HepG2 (cell line): Measurements from ENCODE around the gene STX1B. TPM values are rescaled to one million over a fixed set of nuclear protein-coding genes. Genes with fewer than 3 reads are reported as not detected.

ENCODE experiments used
- ELF3 ChIP-seq: IDR thresholded peaks from 2 replicates; pipeline ENCODE4 v1.6.1; 2016; ENCODE audit warnings: missing genetic modification reagents, missing compliant biosample characterization
- ISX ChIP-seq: sonication (generic); formaldehyde crosslinking; conservative IDR thresholded peaks from 2 replicates; pipeline ENCODE4 v1.5.0; 2020; ENCODE audit warnings: missing genetic modification reagents
- KLF11 ChIP-seq: IDR thresholded peaks from 2 replicates; pipeline ENCODE4 v1.6.1; 2016; ENCODE audit warnings: missing compliant biosample characterization
- MAF1 ChIP-seq: sonication (generic); formaldehyde crosslinking; IDR thresholded peaks from 2 replicates; pipeline ENCODE4 v1.5.0; 2020; ENCODE audit warnings: missing genetic modification reagents, borderline replicate concordance
- NCOA5 ChIP-seq: sonication (generic); formaldehyde crosslinking; IDR thresholded peaks from 2 replicates; pipeline ENCODE4 v1.4.0; 2020; ENCODE audit warnings: missing genetic modification reagents
- NONO ChIP-seq, 2 experiments: fragments of 450-650 bp in 1 of 2; sonication (generic) in 1 of 2; formaldehyde crosslinking in 1 of 2; IDR thresholded peaks in 1 of 2; conservative IDR thresholded peaks in 1 of 2; 2 replicates each; pipeline versions ENCODE4 v1.6.1 to v1.8.0; 2017 to 2022; ENCODE audit warnings: mild to moderate bottlenecking in 1 of 2, missing genetic modification reagents in 1 of 2, moderate library complexity in 1 of 2
- POLR2G ChIP-seq: fragments of 200-400 bp; formaldehyde crosslinking; IDR thresholded peaks from 2 replicates; pipeline ENCODE4 v1.6.1; 2018; ENCODE audit warnings: mild to moderate bottlenecking, low read depth, low read length, moderate library complexity
- RBAK ChIP-seq: sonication (generic); formaldehyde crosslinking; IDR thresholded peaks from 2 replicates; pipeline ENCODE4 v1.5.1; 2020; ENCODE audit warnings: mild to moderate bottlenecking, missing genetic modification reagents
- ZBTB8A ChIP-seq: sonication (generic); formaldehyde crosslinking; IDR thresholded peaks from 2 replicates; pipeline ENCODE4 v1.4.0; 2020; ENCODE audit warnings: mild to moderate bottlenecking, low read depth, missing genetic modification reagents, borderline replicate concordance
- ZNF235 ChIP-seq: sonication (generic); formaldehyde crosslinking; IDR thresholded peaks from 2 replicates; pipeline ENCODE4 v1.8.1; 2023; ENCODE audit warnings: mild to moderate bottlenecking, missing genetic modification reagents, borderline replicate concordance
- ZNF292 ChIP-seq: sonication (generic); formaldehyde crosslinking; IDR thresholded peaks from 2 replicates; pipeline ENCODE4 v1.8.1; 2022; ENCODE audit warnings: mild to moderate bottlenecking, low read depth, missing genetic modification reagents, borderline replicate concordance
- ZNF441 ChIP-seq: sonication (generic); formaldehyde crosslinking; IDR thresholded peaks from 2 replicates; pipeline ENCODE4 v1.7.0; 2021; ENCODE audit warnings: missing genetic modification reagents, borderline replicate concordance
- ZNF510 ChIP-seq: sonication (generic); formaldehyde crosslinking; IDR thresholded peaks from 2 replicates; pipeline ENCODE4 v1.4.0; 2020; ENCODE audit warnings: low read depth, mild to moderate bottlenecking, missing genetic modification reagents
- ZNF652 ChIP-seq: IDR thresholded peaks from 2 replicates; pipeline ENCODE4 v1.6.1; 2016; ENCODE audit warnings: low read depth, borderline replicate concordance
- ZNF709 ChIP-seq: sonication (generic); formaldehyde crosslinking; IDR thresholded peaks from 2 replicates; pipeline ENCODE4 v1.5.0; 2020; ENCODE audit warnings: mild to moderate bottlenecking, missing genetic modification reagents
- polyA plus RNA-seq, 8 experiments: library from polyadenylated mRNA; depleted of rRNA in 3 of 8; stranded (reverse) in 7 of 8; unstranded in 1 of 8; fragments of >200 nt; fragmentation: Illumina TruSeq in 4 of 8; extraction: Trizol in 4 of 8; gene quantifications; 2 replicates each; pipeline versions ENCODE4 v1.2.1 to v1.2.3, GENCODE V29; 2011 to 2016; ENCODE audit warnings: low read depth in 4 of 8, missing spikeins in 1 of 8, mixed read lengths in 1 of 8; ENCODE audit not compliant: insufficient read depth in 1 of 8
- total RNA-seq, 5 experiments: library from RNA; depleted of rRNA; stranded (reverse); fragments of >200 nt; fragmentation: Illumina TruSeq; extraction: Trizol; gene quantifications; 2 replicates each; pipeline ENCODE4 v1.2.3, GENCODE V29; 2016; ENCODE audit warnings: low read depth in 1 of 5
- TF ChIP-seq, protein P1 (sequence below): sonication (generic); formaldehyde crosslinking; IDR thresholded peaks from 2 replicates; pipeline ENCODE4 v1.4.0; 2020; ENCODE audit warnings: missing genetic modification reagents, borderline replicate concordance
- TF ChIP-seq, protein P2 (sequence below): sonication (generic); formaldehyde crosslinking; IDR thresholded peaks from 2 replicates; pipeline ENCODE4 v1.4.0; 2020; ENCODE audit warnings: missing genetic modification reagents
- TF ChIP-seq, protein P3 (sequence below): sonication (generic); formaldehyde crosslinking; IDR thresholded peaks from 2 replicates; pipeline ENCODE4 v1.5.0; 2020; ENCODE audit warnings: mild to moderate bottlenecking, missing genetic modification reagents, borderline replicate concordance

The STX1B gene
- total and polyA plus RNA-seq, 2 of the 13 experiments (the other 11 are each of a cell fraction or from before 2014, with no cell fraction given), result 2.1 to 3.0 TPM

DNA sequence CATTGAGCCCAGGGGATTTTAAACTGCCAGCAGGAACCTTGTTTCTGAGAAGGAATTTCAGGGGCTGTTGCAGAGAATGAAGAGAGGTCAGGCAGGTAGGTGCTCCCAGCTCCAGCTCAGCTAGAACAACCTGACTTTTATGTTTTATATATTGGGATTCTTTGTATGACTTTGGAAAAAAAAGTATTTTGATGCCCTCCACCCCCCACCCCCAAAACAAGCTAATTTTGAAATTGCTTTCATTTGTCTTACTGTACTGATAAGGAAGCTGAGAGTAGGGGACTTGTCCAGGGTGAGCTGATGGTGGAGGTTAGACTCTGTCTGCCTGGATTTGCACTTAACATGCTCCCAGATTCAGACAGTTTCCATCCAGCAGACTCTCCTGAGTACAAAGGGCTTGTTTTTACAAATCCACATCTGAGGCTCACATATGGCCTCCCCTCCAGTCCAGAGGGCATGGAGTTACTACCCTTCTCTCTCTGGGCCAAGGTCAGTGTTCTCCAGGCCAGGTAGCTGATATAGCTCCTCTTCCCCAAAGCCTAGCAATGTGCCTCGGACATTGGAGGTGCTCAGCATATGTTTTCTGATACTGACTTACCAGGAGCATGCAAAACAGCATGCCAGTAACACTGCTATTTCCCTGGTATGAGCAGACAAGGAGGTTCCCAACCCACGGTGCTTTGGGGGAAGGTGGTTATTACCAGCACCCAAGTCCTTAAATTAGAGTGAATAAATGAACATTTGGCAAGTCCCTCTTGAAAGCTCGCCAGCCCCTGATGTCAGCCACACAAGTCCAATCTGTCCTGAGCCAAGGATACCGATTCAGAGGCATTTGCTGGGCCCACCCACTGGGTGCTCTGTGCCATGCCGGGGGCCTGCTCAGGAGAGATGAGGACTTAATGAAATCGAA, 11.3 kb downstream of the STX1B start (continued):
- TF ChIP-seq, protein P1, sequence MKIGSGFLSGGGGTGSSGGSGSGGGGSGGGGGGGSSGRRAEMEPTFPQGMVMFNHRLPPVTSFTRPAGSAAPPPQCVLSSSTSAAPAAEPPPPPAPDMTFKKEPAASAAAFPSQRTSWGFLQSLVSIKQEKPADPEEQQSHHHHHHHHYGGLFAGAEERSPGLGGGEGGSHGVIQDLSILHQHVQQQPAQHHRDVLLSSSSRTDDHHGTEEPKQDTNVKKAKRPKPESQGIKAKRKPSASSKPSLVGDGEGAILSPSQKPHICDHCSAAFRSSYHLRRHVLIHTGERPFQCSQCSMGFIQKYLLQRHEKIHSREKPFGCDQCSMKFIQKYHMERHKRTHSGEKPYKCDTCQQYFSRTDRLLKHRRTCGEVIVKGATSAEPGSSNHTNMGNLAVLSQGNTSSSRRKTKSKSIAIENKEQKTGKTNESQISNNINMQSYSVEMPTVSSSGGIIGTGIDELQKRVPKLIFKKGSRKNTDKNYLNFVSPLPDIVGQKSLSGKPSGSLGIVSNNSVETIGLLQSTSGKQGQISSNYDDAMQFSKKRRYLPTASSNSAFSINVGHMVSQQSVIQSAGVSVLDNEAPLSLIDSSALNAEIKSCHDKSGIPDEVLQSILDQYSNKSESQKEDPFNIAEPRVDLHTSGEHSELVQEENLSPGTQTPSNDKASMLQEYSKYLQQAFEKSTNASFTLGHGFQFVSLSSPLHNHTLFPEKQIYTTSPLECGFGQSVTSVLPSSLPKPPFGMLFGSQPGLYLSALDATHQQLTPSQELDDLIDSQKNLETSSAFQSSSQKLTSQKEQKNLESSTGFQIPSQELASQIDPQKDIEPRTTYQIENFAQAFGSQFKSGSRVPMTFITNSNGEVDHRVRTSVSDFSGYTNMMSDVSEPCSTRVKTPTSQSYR (CRISPR knock-in tag), result no peak
- TF ChIP-seq ZNF292 (CRISPR knock-in tag), result peak; percentile 98
- no peak for TF ChIP-seq NCOA5 (CRISPR knock-in tag)
- TF ChIP-seq, protein P2, sequence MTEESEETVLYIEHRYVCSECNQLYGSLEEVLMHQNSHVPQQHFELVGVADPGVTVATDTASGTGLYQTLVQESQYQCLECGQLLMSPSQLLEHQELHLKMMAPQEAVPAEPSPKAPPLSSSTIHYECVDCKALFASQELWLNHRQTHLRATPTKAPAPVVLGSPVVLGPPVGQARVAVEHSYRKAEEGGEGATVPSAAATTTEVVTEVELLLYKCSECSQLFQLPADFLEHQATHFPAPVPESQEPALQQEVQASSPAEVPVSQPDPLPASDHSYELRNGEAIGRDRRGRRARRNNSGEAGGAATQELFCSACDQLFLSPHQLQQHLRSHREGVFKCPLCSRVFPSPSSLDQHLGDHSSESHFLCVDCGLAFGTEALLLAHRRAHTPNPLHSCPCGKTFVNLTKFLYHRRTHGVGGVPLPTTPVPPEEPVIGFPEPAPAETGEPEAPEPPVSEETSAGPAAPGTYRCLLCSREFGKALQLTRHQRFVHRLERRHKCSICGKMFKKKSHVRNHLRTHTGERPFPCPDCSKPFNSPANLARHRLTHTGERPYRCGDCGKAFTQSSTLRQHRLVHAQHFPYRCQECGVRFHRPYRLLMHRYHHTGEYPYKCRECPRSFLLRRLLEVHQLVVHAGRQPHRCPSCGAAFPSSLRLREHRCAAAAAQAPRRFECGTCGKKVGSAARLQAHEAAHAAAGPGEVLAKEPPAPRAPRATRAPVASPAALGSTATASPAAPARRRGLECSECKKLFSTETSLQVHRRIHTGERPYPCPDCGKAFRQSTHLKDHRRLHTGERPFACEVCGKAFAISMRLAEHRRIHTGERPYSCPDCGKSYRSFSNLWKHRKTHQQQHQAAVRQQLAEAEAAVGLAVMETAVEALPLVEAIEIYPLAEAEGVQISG (CRISPR knock-in tag), result peak; percentile 68
- TF ChIP-seq ZNF510 (CRISPR knock-in tag), result no peak
- peak; percentile 43; the same call in 1 of the 2 replicates for TF ChIP-seq ZNF441 (CRISPR knock-in tag)
- 0 out of 2 replicates have a peak, but pooled peaks have one; percentile 80 for TF ChIP-seq ZNF235 (CRISPR knock-in tag)
- no peak for TF ChIP-seq ZNF652 (CRISPR knock-in tag)
- TF ChIP-seq POLR2G, result peak; percentile 61; the same call in 1 of the 2 replicates
- TF ChIP-seq KLF11 (CRISPR knock-in tag), result no peak
- TF ChIP-seq RBAK (CRISPR knock-in tag), result peak; percentile 35; the same call in 1 of the 2 replicates
- no peak for TF ChIP-seq ZBTB8A (CRISPR knock-in tag)
- no peak for TF ChIP-seq NONO (IDR thresholded peaks at IDR 0.05)
- 0 out of 2 replicates have a peak, but pooled peaks have one; percentile 80 for TF ChIP-seq NONO (CRISPR knock-in tag; conservative IDR thresholded peaks at IDR 0.05)
- TF ChIP-seq MAF1 (CRISPR knock-in tag), result no peak
- no peak; the same call in 1 of the 2 replicates for TF ChIP-seq ZNF709 (CRISPR knock-in tag)
- TF ChIP-seq, protein P3, sequence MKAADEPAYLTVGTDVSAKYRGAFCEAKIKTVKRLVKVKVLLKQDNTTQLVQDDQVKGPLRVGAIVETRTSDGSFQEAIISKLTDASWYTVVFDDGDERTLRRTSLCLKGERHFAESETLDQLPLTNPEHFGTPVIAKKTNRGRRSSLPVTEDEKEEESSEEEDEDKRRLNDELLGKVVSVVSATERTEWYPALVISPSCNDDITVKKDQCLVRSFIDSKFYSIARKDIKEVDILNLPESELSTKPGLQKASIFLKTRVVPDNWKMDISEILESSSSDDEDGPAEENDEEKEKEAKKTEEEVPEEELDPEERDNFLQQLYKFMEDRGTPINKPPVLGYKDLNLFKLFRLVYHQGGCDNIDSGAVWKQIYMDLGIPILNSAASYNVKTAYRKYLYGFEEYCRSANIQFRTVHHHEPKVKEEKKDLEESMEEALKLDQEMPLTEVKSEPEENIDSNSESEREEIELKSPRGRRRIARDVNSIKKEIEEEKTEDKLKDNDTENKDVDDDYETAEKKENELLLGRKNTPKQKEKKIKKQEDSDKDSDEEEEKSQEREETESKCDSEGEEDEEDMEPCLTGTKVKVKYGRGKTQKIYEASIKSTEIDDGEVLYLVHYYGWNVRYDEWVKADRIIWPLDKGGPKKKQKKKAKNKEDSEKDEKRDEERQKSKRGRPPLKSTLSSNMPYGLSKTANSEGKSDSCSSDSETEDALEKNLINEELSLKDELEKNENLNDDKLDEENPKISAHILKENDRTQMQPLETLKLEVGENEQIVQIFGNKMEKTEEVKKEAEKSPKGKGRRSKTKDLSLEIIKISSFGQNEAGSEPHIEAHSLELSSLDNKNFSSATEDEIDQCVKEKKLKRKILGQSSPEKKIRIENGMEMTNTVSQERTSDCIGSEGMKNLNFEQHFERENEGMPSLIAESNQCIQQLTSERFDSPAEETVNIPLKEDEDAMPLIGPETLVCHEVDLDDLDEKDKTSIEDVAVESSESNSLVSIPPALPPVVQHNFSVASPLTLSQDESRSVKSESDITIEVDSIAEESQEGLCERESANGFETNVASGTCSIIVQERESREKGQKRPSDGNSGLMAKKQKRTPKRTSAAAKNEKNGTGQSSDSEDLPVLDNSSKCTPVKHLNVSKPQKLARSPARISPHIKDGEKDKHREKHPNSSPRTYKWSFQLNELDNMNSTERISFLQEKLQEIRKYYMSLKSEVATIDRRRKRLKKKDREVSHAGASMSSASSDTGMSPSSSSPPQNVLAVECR, result peak; percentile 44
- no peak for TF ChIP-seq ISX (CRISPR knock-in tag)
- TF ChIP-seq ELF3 (CRISPR knock-in tag), result peak; percentile 57; the same call in 1 of the 2 replicates
